DOHH2 (cell line): ENCODE measurements around the gene HOXA9.

Source experiments
- CTCF ChIP-seq: fragments of 200-600 bp; sonication (generic); IDR thresholded peaks from one replicate; pipeline ENCODE4 v1.5.1; 2014; ENCODE audit warnings: antibody characterized with exemption, mild to moderate bottlenecking, low read depth, low read length; ENCODE audit not compliant: poor library complexity, severe bottlenecking
- EZH2phosphoT487 ChIP-seq: fragments of 200-600 bp; sonication (generic); IDR thresholded peaks from 2 replicates; pipeline ENCODE4 v1.6.1; 2017; ENCODE audit warnings: borderline replicate concordance, mild to moderate bottlenecking, antibody characterized with exemption, low read length, moderate library complexity, mixed read lengths

GRCh38 chr7:27124902-27125689 is 40.2 kb downstream of the HOXA9 start:
- TF ChIP-seq CTCF (no peak), EZH2phosphoT487 (no peak)
